Measurements from ENCODE around the gene DSTN. TPM values are rescaled to one million over a fixed set of nuclear protein-coding genes. Genes with fewer than 3 reads are reported as not detected.

DSTN gene
- total and polyA plus RNA-seq, 10 donors = 62.0 to 157 (median 98.5) TPM

- no peaks in the 10 kb centered on the region for H3K27me3 ChIP-seq (replicated peaks in 1 of 7)
- peak overlapping the region in 2 of 8 donors; percentile 9 to 78 for H3K27ac ChIP-seq
- H3K36me3 ChIP-seq = peaks cover 0 to 85% (median 57%) of the 10 kb centered on the region in 6 donors
- peaks cover 5 to 60% (median 32%) of the 10 kb centered on the region in 6 donors for H3K4me1 ChIP-seq
- H3K9me3 ChIP-seq = no peaks in the 10 kb centered on the region
- peak; percentile 76 for DNase-seq
- WGBS, 5 donors = 50 to 75% (median 52%) methylated on average over 16 to 22 of the region's 22 CpGs
- intact Hi-C loops (cut with DNase I; ENCODE audit: low total_unique reads) = loop anchor here (5.0 kb wide), 1 partner anchor 79 kb away; no protein-coding TSS in a partner anchor
- TF ChIP-seq POLR2A (IDR thresholded peaks at IDR 0.05) (no peak), POLR2AphosphoS5 (IDR thresholded peaks at IDR 0.05) (peak in 1 of 3 donors; percentile 50)
- TF ChIP-seq, protein P1, sequence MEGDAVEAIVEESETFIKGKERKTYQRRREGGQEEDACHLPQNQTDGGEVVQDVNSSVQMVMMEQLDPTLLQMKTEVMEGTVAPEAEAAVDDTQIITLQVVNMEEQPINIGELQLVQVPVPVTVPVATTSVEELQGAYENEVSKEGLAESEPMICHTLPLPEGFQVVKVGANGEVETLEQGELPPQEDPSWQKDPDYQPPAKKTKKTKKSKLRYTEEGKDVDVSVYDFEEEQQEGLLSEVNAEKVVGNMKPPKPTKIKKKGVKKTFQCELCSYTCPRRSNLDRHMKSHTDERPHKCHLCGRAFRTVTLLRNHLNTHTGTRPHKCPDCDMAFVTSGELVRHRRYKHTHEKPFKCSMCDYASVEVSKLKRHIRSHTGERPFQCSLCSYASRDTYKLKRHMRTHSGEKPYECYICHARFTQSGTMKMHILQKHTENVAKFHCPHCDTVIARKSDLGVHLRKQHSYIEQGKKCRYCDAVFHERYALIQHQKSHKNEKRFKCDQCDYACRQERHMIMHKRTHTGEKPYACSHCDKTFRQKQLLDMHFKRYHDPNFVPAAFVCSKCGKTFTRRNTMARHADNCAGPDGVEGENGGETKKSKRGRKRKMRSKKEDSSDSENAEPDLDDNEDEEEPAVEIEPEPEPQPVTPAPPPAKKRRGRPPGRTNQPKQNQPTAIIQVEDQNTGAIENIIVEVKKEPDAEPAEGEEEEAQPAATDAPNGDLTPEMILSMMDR (IDR thresholded peaks at IDR 0.05 in 8 of 11, conservative IDR thresholded peaks at IDR 0.05 in 3 of 11) = no peak
- H3K4me3 ChIP-seq = no peak overlapping the region
These were observed 46.0 kb downstream of the DSTN start for GRCh38 chr20:17615645-17616479.

- intact Hi-C loops (cut with DNase I; ENCODE audit: low total_unique reads) = loop anchor here (5.0 kb wide), 1 partner anchor 79 kb away; no protein-coding TSS in a partner anchor
- peaks cover 0 to 90% (median 65%) of the 10 kb centered on the region in 6 donors for H3K36me3 ChIP-seq
- no peak for TF ChIP-seq POLR2AphosphoS5 (IDR thresholded peaks at IDR 0.05)
- TF ChIP-seq, protein P1 (IDR thresholded peaks at IDR 0.05 in 8 of 11, conservative IDR thresholded peaks at IDR 0.05 in 3 of 11) = no peak
- no peak for TF ChIP-seq POLR2A (IDR thresholded peaks at IDR 0.05)
- peaks cover 0 to 52% (median 24%) of the 10 kb centered on the region in 6 donors for H3K4me1 ChIP-seq
- H3K27ac ChIP-seq = no peak overlapping the region
- H3K4me3 ChIP-seq = no peak overlapping the region
- no peaks in the 10 kb centered on the region for H3K9me3 ChIP-seq
- H3K27me3 ChIP-seq (replicated peaks in 1 of 7) = no peaks in the 10 kb centered on the region
- DNase-seq = peak; percentile 74
- WGBS, 5 donors = 72 to 84% (median 72%) methylated on average over 21 to 22 of the region's 22 CpGs
These were observed 46.8 kb downstream of the DSTN start for GRCh38 chr20:17616480-17617211.

- H3K4me3 ChIP-seq = no peak overlapping the region
- no peak overlapping the region for H3K27ac ChIP-seq
- peak; percentile 81 for DNase-seq
- TF ChIP-seq, protein P1 (IDR thresholded peaks at IDR 0.05 in 8 of 11, conservative IDR thresholded peaks at IDR 0.05 in 3 of 11) = peak in 9 of 11 experiments; percentile 39 to 67 (median 54)
- TF ChIP-seq POLR2AphosphoS5 (IDR thresholded peaks at IDR 0.05) (no peak), POLR2A (IDR thresholded peaks at IDR 0.05) (no peak)
- no peaks in the 10 kb centered on the region for H3K9me3 ChIP-seq
- peaks cover 0 to 45% (median 18%) of the 10 kb centered on the region in 6 donors for H3K4me1 ChIP-seq
- peaks cover 0 to 97% (median 72%) of the 10 kb centered on the region in 6 donors for H3K36me3 ChIP-seq
- intact Hi-C loops (cut with DNase I; ENCODE audit: low total_unique reads) = loop anchor here (5.0 kb wide), 1 partner anchor 80 kb away; no protein-coding TSS in a partner anchor
- no peaks in the 10 kb centered on the region for H3K27me3 ChIP-seq (replicated peaks in 1 of 7)
- WGBS, 5 donors = 73 to 86% (median 80%) methylated on average over 14 to 15 of the region's 15 CpGs
These were observed 47.5 kb downstream of the DSTN start for GRCh38 chr20:17617212-17617867.
